Measurements from ENCODE around the gene ADAMTS16.

ADAMTS16 gene

GRCh38 chr5:5291357-5291756, 151.2 kb downstream of the ADAMTS16 start:
- no peak overlapping the region for H3K4me3 ChIP-seq (ENCODE audit: low read depth, low read length)
- no peaks in the 10 kb centered on the region for H3K27me3 ChIP-seq (replicated peaks)
- DNase-seq = peak; percentile 51
- H3K36me3 ChIP-seq (replicated peaks) = no peaks in the 10 kb centered on the region
- TF ChIP-seq CTCF (IDR thresholded peaks at IDR 0.05; ENCODE audit: low read depth, low read length, missing control alignments) = no peak
- no peak overlapping the region for H3K27ac ChIP-seq
- in situ Hi-C loops (cut with HindIII; ENCODE audit: low pct_ligation_motif_present, low sequenced_read_pairs) = no loop called here

- no peak for TF ChIP-seq CTCF (IDR thresholded peaks at IDR 0.05; ENCODE audit: low read depth, low read length, missing control alignments)
- DNase-seq = no peak
- in situ Hi-C loops (cut with HindIII; ENCODE audit: low pct_ligation_motif_present, low sequenced_read_pairs) = no loop called here
- no peak overlapping the region for H3K4me3 ChIP-seq (ENCODE audit: low read depth, low read length)
- H3K27me3 ChIP-seq (replicated peaks) = no peaks in the 10 kb centered on the region
- no peak overlapping the region for H3K27ac ChIP-seq
- no peaks in the 10 kb centered on the region for H3K36me3 ChIP-seq (replicated peaks)
Observed at GRCh38 chr5:5293029-5293428, 152.9 kb downstream of the ADAMTS16 start.

GRCh38 chr5:5294429-5294828, 154.3 kb downstream of the ADAMTS16 start:
- no peaks in the 10 kb centered on the region for H3K36me3 ChIP-seq (replicated peaks)
- H3K27me3 ChIP-seq (replicated peaks) = no peaks in the 10 kb centered on the region
- no peak for DNase-seq
- in situ Hi-C loops (cut with HindIII; ENCODE audit: low pct_ligation_motif_present, low sequenced_read_pairs) = no loop called here
- TF ChIP-seq CTCF (IDR thresholded peaks at IDR 0.05; ENCODE audit: low read depth, low read length, missing control alignments) = no peak
- no peak overlapping the region for H3K27ac ChIP-seq
- H3K4me3 ChIP-seq (ENCODE audit: low read depth, low read length) = no peak overlapping the region

- in situ Hi-C loops (cut with HindIII; ENCODE audit: low pct_ligation_motif_present, low sequenced_read_pairs) = no loop called here
- DNase-seq = no peak
- Histone ChIP-seq H3K36me3 (replicated peaks) (no peaks in the 10 kb centered on the region), H3K27me3 (replicated peaks) (no peaks in the 10 kb centered on the region), H3K27ac (no peak overlapping the region), H3K4me3 (ENCODE audit: low read depth, low read length) (no peak overlapping the region)
- TF ChIP-seq CTCF (IDR thresholded peaks at IDR 0.05; ENCODE audit: low read depth, low read length, missing control alignments) = no peak
Observed at GRCh38 chr5:5295351-5295750, 155.2 kb downstream of the ADAMTS16 start.

- Histone ChIP-seq H3K27me3 (replicated peaks) (no peaks in the 10 kb centered on the region), H3K27ac (no peak overlapping the region), H3K4me3 (ENCODE audit: low read depth, low read length) (no peak overlapping the region), H3K36me3 (replicated peaks) (no peaks in the 10 kb centered on the region)
- in situ Hi-C loops (cut with HindIII; ENCODE audit: low pct_ligation_motif_present, low sequenced_read_pairs) = no loop called here
- TF ChIP-seq CTCF (IDR thresholded peaks at IDR 0.05; ENCODE audit: low read depth, low read length, missing control alignments) = no peak
- DNase-seq = no peak
Observed at GRCh38 chr5:5296051-5296450, 155.9 kb downstream of the ADAMTS16 start.

- DNase-seq = no peak
- in situ Hi-C loops (cut with HindIII; ENCODE audit: low pct_ligation_motif_present, low sequenced_read_pairs) = no loop called here
- Histone ChIP-seq H3K27me3 (replicated peaks) (no peaks in the 10 kb centered on the region), H3K27ac (no peak overlapping the region), H3K4me3 (ENCODE audit: low read depth, low read length) (no peak overlapping the region), H3K36me3 (replicated peaks) (no peaks in the 10 kb centered on the region)
- no peak for TF ChIP-seq CTCF (IDR thresholded peaks at IDR 0.05; ENCODE audit: low read depth, low read length, missing control alignments)
Observed at GRCh38 chr5:5297432-5298067, 157.4 kb downstream of the ADAMTS16 start.
